T-helper 2 cell treated with Interferon-gamma antibody and Interleukin-4, amounts not matched to agents 100 ng/mL and 5 ng/mL, for 36 hours (primary cell): Measurements from ENCODE around the gene HTR2B. TPM values are rescaled to one million over a fixed set of nuclear protein-coding genes. Genes with fewer than 3 reads are reported as not detected.
"Not testable (repeated sequence)": the region's sequence is repeated elsewhere in the genome, so short reads cannot be mapped to it uniquely, and the experiment has no call there.

ENCODE experiments used
- intact Hi-C: fragments of 100-400 bp; cut with micrococcal nuclease; formaldehyde crosslinking; loops from one replicate; pipeline ENCODE4 v1.15.1; 2023
- total RNA-seq: library from RNA; stranded (reverse); gene quantifications from 2 replicates; pipeline ENCODE4 v1.2.3, GENCODE V29; 2022

The HTR2B gene
- total RNA-seq, 1 donor from 2014 or later: 1.2 TPM

DNA sequence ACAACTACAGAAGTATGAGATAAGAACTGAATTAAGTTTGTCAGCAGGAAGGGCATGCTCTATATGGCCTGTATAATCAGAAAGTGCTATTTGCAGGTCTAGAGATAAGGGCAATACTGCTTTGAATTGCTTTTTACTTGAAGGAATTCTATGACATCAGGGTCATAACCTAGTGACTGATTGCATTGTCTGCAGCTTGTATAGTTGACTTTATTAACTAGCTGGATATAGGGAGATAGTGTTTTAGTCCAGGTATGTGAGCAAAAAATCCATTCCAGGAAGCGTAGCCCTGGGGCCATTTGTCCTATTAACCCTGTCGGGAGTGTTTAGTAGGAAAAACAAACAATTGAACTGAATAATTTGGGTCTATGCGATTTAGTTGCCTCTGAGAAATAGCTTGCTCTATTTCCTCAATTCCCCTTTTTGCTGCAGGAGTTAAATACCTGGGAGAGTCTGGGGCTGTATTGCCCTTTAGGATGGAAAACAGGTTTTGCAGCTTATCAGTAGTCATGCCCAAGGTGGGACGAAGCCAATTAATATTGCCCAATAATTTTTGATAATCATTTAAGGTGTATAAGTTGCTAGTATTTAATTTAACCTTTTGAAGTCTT is 30.0 kb downstream of the HTR2B start:
- intact Hi-C loops: no loop called here

DNA sequence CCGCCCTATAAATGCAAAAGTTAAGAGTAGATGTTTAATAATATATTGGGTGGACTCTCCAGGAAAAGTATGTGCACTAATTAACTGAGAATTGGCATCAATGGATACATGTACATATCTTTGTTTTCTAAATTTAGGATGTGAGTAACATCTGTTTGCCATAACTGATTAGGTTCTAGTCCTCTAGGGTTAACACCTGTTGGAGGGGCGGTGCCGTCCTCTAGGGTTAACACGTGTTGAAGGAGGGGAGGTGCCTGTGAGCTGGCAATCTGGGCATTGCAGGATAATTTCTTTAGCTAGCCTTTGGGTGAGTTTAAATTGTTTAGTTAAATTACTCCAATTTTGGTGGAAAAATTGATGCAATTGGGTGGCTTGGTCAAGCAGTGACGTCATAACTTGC is 30.9 kb downstream of the HTR2B start:
- intact Hi-C loops: no loop called here

GRCh38 chr2:231088754-231089153 is 36.1 kb downstream of the HTR2B start:
- intact Hi-C loops: no loop called here

- intact Hi-C loops: no loop called here
Observed at GRCh38 chr2:231084565-231084964, 40.3 kb downstream of the HTR2B start.

DNA sequence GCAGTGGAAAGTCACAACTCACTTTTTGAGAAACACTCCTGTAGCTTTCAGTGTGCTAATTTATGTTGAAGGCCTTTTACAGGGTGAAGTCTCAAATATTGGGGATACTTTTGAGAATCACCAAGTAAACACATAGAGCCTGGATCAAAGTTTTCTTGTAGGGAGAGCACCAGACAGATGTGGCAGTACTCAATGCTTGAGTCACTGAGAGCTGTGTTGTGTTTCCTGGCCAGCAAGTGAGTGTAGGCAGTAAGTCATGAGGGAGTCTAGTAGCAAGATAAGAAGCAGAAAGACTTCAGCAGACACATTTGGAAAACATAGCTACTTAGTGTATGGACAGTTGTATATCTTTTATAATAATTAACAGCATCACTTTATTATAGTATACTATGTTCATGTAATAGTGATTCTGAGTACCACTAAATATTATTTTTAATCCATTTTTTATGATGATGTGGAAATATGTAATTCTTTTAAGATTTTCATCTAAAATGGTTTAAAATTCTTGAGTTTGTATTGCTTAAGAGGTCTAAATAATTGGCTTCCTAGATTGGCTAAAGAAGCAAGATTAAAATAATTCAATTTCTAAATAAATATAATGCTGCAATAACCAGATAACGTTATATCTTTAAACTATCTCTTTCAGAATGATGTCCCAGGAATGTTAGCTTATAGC is 55.3 kb downstream of the HTR2B start:
- intact Hi-C loops: no loop called here

GRCh38 chr2:231068525-231069222 is 56.2 kb downstream of the HTR2B start:
- intact Hi-C loops: no loop called here

DNA sequence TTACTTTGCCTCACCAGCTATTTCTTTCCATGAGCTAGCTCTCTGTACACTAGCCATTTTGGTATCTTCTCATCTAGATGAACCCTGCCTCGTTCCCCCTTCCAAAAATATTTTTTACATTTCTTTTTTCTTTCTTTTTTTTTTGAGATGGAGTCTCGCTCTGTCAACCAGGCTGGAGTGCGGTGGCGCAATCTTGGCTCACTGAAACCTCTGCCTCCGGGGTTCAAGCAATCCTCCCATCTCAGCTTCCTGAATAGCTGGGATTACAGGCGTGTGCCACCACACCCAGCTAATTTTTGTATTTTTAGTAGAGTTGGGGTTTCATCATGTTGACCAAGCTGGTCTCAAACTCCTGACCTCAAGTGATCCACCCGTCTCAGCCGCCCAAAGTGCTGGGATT is 57.3 kb downstream of the HTR2B start:
- intact Hi-C loops: not testable (repeated sequence)

DNA sequence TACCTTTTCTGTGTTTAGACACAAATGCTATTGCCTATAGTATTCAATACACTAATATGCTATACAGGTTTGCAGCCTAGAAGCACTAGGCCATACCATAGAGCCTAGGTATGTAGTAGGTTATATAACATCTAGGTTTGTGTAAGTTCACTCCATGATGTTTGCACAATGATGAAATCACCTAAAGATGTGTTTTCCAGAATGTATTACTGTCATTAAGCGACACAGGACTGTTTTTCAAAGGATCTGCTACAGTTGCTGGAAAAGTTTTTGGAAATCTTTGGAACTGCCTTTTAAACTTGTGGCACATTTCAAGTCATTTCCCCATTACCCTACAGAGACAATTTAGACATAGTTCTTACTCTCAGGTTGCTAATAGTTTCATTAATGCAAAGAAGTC is 58.9 kb downstream of the HTR2B start:
- intact Hi-C loops: no loop called here

DNA sequence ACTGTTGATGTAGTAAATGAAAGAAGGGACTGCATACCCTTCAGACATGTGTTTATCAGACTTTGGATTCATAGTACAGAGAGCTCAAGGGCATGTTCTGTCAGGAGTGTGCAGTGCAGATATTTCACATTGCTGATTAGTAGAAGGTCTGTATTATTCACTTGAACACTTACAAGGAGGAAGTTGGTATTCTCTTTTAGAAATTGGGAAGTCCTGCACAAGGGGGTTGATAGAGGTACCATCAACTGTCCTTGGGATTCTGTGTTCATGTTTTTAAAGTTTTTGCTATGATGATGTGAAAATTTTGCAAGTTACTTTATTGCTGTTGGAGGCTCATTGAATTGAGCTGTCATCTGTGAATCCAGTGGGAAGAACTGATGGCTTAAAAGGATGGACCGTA is 61.5 kb downstream of the HTR2B start:
- intact Hi-C loops: no loop called here

DNA sequence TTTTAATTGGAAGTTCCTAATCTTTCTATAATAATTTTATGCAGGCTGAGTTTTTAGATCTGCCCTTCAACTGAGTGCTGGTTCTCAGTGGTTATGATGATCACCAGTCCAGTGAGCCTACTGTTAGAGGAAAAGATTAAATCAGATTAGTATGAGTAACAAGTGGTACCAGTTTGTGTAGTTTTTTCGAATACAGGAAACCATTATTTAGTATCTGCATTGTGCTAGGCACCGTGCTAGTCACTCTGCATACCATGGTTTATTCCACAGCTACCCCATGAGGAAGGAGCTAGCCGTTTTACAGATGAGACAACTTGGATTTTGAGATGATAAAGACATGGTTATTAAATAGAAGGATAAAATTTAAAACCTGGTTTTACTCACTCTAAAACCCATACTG is 62.1 kb downstream of the HTR2B start:
- intact Hi-C loops: no loop called here

GRCh38 chr2:231059756-231060155 is 65.1 kb downstream of the HTR2B start:
- intact Hi-C loops: loop anchor here (5.0 to 10.0 kb wide), 2 partner anchors 405 to 1493 kb away; partner anchors contain the start of genes EIF4E2 and TIGD1

- intact Hi-C loops: loop anchor here (5.0 to 10.0 kb wide), 2 partner anchors 404 to 1493 kb away; partner anchors contain the start of genes EIF4E2 and TIGD1
Observed at GRCh38 chr2:231058761-231059550, 65.9 kb downstream of the HTR2B start.

Other genes starting within 250 kb of the HTR2B start
- gene GPR55, start 199.8 kb downstream of the HTR2B start, total RNA-seq: 2.9 and 4.3 TPM in 2 replicates
- not detected in 2 replicates for gene SPATA3, start 128.9 kb downstream of the HTR2B start, total RNA-seq
- gene C2orf72, start 87.5 kb downstream of the HTR2B start, total RNA-seq: 0.07 TPM in 1 of 2 replicates, not detected in the other
- gene PSMD1, start 68.2 kb downstream of the HTR2B start, total RNA-seq: 122 and 129 TPM in 2 replicates
- 0.50 and 1.1 TPM in 2 replicates for gene ARMC9, start 73.6 kb upstream of the HTR2B start, total RNA-seq